SU-DHL-6 (cell line): Measurements from ENCODE around the gene TMEM247.
"Not testable (repeated sequence)": the region's sequence is repeated elsewhere in the genome, so short reads cannot be mapped to it uniquely, and the experiment has no call there.

ENCODE experiments used
- H2AFZ ChIP-seq: fragments of 200-600 bp; sonication (generic); 2 replicates; pipeline ENCODE4 v1.6.1; 2014; ENCODE audit warnings: low read depth, mild to moderate bottlenecking, moderate library complexity, mixed read lengths, antibody characterized with exemption, low read length; ENCODE audit not compliant: severe bottlenecking
- H3F3A ChIP-seq: fragments of 200-600 bp; shearing (Covaris generic); 2 replicates; pipeline ENCODE4 v1.6.0; 2016; ENCODE audit warnings: antibody characterized with exemption, mild to moderate bottlenecking; ENCODE audit not compliant: insufficient read depth
- H3K27ac ChIP-seq: fragments of 200-600 bp; sonication (generic); 2 replicates; pipeline ENCODE4 v1.5.1; 2016; ENCODE audit warnings: low read depth, mild to moderate bottlenecking, low read length, moderate library complexity, mixed read lengths
- H3K27me3 ChIP-seq: fragments of 200-600 bp; sonication (generic), shearing (Covaris generic); 2 replicates; pipeline ENCODE4 v1.6.0; 2014; ENCODE audit warnings: mild to moderate bottlenecking, low read length
- H3K36me3 ChIP-seq: fragments of 200-600 bp; sonication (generic); 2 replicates; pipeline ENCODE4 v1.6.1; 2014; ENCODE audit warnings: mild to moderate bottlenecking, low read length, mixed read lengths
- H3K4me2 ChIP-seq: fragments of 300-600, 200-600 bp; shearing (Covaris generic), sonication (generic); 2 replicates; pipeline ENCODE4 v1.6.0; 2014; ENCODE audit warnings: low read length, low read depth, mild to moderate bottlenecking; ENCODE audit not compliant: poor library complexity, severe bottlenecking
- H3K4me3 ChIP-seq: fragments of 200-600 bp; sonication (generic); 2 replicates; pipeline ENCODE4 v1.5.1; 2014; ENCODE audit warnings: antibody characterized with exemption, low read length, mild to moderate bottlenecking, mixed read lengths; ENCODE audit not compliant: insufficient read depth, poor library complexity, severe bottlenecking
- H3K79me2 ChIP-seq: fragments of 200-600 bp; sonication (generic); 2 replicates; pipeline ENCODE4 v1.6.1; 2014; ENCODE audit warnings: mild to moderate bottlenecking, low read length, moderate library complexity; ENCODE audit not compliant: insufficient read depth
- H3K9ac ChIP-seq: fragments of 200-600 bp; sonication (generic); 2 replicates; pipeline ENCODE4 v1.7.0; 2014; ENCODE audit warnings: mild to moderate bottlenecking, low read length
- H3K9me2 ChIP-seq: fragments of 200-600 bp; sonication (generic); replicated peaks from 2 replicates; pipeline ENCODE4 v1.6.1; 2014; ENCODE audit warnings: low read length; ENCODE audit not compliant: insufficient read depth
- H3K9me3 ChIP-seq: fragments of 200-600 bp; sonication (generic); 2 replicates; pipeline ENCODE4 v1.6.1; 2014; ENCODE audit warnings: low read length, mixed read lengths; ENCODE audit not compliant: insufficient read depth
- H4K20me1 ChIP-seq: fragments of 200-600 bp; sonication (generic); 2 replicates; pipeline ENCODE4 v1.6.1; 2014; ENCODE audit warnings: low read depth, mild to moderate bottlenecking, antibody characterized with exemption, low read length, moderate library complexity, mixed read lengths
- EZH2phosphoT487 ChIP-seq: fragments of 200-600 bp; sonication (generic), shearing (Covaris generic); conservative IDR thresholded peaks from 2 replicates; pipeline ENCODE4 v1.6.1; 2018; ENCODE audit warnings: mild to moderate bottlenecking, antibody characterized with exemption, low read length, moderate library complexity, mixed read lengths
- TF ChIP-seq, protein P1 (sequence below): fragments of 200-600 bp; sonication (generic); IDR thresholded peaks from one replicate; pipeline ENCODE4 v1.5.1; 2017; ENCODE audit warnings: antibody characterized with exemption, mild to moderate bottlenecking, low read length, moderate library complexity; ENCODE audit not compliant: insufficient read depth, poor library complexity, severe bottlenecking

Gene TMEM247

DNA sequence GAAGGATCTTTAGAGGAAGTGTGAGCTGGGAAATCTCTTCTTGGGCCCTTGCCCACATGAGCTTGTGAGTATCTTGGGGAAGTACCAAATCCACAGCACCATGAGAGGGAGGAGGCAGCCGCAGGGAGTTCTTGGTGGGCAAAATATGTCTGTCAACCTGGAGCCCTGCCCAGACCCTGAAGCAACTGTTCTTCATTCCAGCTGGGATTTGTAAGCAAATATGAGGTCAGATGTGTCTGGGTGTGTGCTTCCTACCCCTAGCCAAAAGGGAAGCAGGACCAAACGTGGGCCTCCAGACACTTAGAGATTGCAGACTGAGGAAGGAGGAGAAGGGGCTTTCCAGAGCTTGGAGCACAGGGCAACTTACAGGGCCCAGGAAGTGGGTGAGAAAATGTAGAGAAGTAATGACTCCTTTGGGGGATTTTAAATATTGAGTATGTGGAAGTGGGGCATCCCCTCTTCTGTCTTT, 41.9 kb downstream of the TMEM247 start:
- Histone ChIP-seq H3K27me3 (no peaks in the 10 kb centered on the region), H2AFZ (no peak overlapping the region)

DNA sequence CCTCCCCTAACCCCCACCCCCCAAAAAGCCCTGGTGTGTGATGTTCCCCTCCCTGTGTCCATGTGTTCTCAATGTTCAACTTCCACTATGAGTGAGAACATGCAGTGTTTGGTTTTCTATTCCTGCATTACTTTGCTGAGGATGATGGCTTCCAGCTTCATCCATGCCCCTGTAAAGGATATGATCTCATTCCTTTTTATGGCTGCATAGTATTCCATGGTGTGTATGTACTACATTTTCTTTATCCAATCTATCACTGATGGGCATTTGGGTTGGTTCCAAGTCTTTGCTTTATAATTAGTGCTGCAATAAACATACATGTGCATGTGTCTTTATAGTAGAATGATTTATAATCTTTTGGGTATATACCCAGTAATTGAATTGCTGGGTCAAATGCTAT, 43.0 kb downstream of the TMEM247 start:
- not testable (repeated sequence) for H3K27me3 ChIP-seq, H4K20me1 ChIP-seq, H3K36me3 ChIP-seq, H3K9me2 ChIP-seq, H3K27ac ChIP-seq, H3K79me2 ChIP-seq, H3K9me3 ChIP-seq, H3K9ac ChIP-seq, H3F3A ChIP-seq, H3K4me2 ChIP-seq, H3K4me3 ChIP-seq, H2AFZ ChIP-seq

More for the DNA sequence above, 41.9 kb downstream of the TMEM247 start:
- Histone ChIP-seq H3F3A (no peaks in the 10 kb centered on the region), H3K27ac (no peak overlapping the region), H3K9me3 (no peaks in the 10 kb centered on the region), H4K20me1 (no peaks in the 10 kb centered on the region), H3K4me2 (no peak overlapping the region), H3K4me3 (no peak overlapping the region), H3K36me3 (no peaks in the 10 kb centered on the region), H3K79me2 (no peaks in the 10 kb centered on the region), H3K9me2 (no peaks in the 10 kb centered on the region), H3K9ac (no peak overlapping the region)
- no peak for TF ChIP-seq EZH2phosphoT487
- TF ChIP-seq, protein P1, sequence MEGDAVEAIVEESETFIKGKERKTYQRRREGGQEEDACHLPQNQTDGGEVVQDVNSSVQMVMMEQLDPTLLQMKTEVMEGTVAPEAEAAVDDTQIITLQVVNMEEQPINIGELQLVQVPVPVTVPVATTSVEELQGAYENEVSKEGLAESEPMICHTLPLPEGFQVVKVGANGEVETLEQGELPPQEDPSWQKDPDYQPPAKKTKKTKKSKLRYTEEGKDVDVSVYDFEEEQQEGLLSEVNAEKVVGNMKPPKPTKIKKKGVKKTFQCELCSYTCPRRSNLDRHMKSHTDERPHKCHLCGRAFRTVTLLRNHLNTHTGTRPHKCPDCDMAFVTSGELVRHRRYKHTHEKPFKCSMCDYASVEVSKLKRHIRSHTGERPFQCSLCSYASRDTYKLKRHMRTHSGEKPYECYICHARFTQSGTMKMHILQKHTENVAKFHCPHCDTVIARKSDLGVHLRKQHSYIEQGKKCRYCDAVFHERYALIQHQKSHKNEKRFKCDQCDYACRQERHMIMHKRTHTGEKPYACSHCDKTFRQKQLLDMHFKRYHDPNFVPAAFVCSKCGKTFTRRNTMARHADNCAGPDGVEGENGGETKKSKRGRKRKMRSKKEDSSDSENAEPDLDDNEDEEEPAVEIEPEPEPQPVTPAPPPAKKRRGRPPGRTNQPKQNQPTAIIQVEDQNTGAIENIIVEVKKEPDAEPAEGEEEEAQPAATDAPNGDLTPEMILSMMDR, result no peak

GRCh38 chr2:46525522-46526155, 46.3 kb downstream of the TMEM247 start:
- Histone ChIP-seq H3K27me3 (no peaks in the 10 kb centered on the region), H2AFZ (no peak overlapping the region), H3F3A (no peaks in the 10 kb centered on the region), H3K4me3 (no peak overlapping the region), H3K9me3 (no peaks in the 10 kb centered on the region), H3K9me2 (no peaks in the 10 kb centered on the region), H3K79me2 (no peaks in the 10 kb centered on the region), H3K36me3 (no peaks in the 10 kb centered on the region; the same call in 1 of the 2 replicates), H3K27ac (no peak overlapping the region), H3K4me2 (no peak overlapping the region), H4K20me1 (no peaks in the 10 kb centered on the region), H3K9ac (no peak overlapping the region)
- no peak for TF ChIP-seq EZH2phosphoT487
- TF ChIP-seq, protein P1, result no peak

DNA sequence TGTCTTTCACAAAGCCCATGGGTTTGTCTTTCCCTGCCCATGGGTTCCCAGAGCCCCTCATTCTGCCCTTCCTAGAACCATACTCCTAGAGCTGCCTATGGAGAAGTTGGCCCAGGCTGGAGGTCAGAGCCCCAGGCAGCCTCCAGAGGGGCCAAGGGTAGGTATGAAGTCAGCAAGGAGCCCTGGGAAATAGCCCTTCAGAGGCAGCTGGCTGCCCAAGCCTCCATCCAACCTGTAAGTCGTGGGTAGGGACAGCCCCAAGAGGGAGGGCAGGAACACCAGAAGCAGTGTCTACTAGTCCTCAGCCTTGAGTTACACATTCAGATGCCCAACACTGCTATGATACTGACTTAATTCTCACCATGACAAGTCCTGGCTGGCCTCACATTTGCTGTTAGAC, 49.5 kb downstream of the TMEM247 start:
- Histone ChIP-seq H4K20me1 (no peaks in the 10 kb centered on the region), H3F3A (no peaks in the 10 kb centered on the region), H3K9me3 (0 out of 2 replicates have a peak, but pooled peaks cover 6% of the 10 kb centered on the region), H3K4me3 (no peak overlapping the region), H3K27me3 (no peaks in the 10 kb centered on the region), H3K79me2 (no peaks in the 10 kb centered on the region), H3K9ac (no peak overlapping the region), H3K27ac (no peak overlapping the region), H3K4me2 (no peak overlapping the region), H3K9me2 (no peaks in the 10 kb centered on the region), H3K36me3 (no peaks in the 10 kb centered on the region; the same call in 1 of the 2 replicates), H2AFZ (no peak overlapping the region)
- TF ChIP-seq EZH2phosphoT487, result no peak
- TF ChIP-seq, protein P1, result no peak
